PC-9 (cell line): ENCODE measurements around the gene TOMM70. TPM values are rescaled to one million over a fixed set of nuclear protein-coding genes. Genes with fewer than 3 reads are reported as not detected.

Experiments used
- BruUV-seq: library from RNA; stranded (reverse); fragments of 400-500 nt; replicated peaks from 2 replicates; lab custom pipeline; 2021; lab: Mats Ljungman, UMichigan
- CTCF ChIA-PET: fragments of 300-600 bp; sonication (Branson Sonifier 250); formaldehyde crosslinking; loops from one replicate; lab custom pipeline; 2022; ENCODE audit warnings: antibody characterized with exemption; lab: Charles Lee
- POLR2A ChIA-PET: fragments of 300-600 bp; sonication (Branson Sonifier 250); formaldehyde crosslinking; loops from one replicate; lab custom pipeline; 2022; ENCODE audit warnings: antibody characterized with exemption; ENCODE audit not compliant: unreplicated experiment; lab: Charles Lee
- DNase-seq, 2 experiments: peaks; one replicate each; pipeline versions ENCODE4 v3.0.0 to v3.0.0-alpha.2; 2015 to 2022; ENCODE audit warnings: mixed read lengths in 1 of 2
- H2AFZ ChIP-seq: fragments of 200-600 bp; sonication (generic); 2 replicates; pipeline ENCODE4 v1.8.1; 2017; ENCODE audit warnings: antibody characterized with exemption
- H3F3A ChIP-seq: fragments of 200-600 bp; sonication (generic); 2 replicates; pipeline ENCODE4 v1.8.1; 2017; ENCODE audit warnings: antibody characterized with exemption, mild to moderate bottlenecking, low read depth; ENCODE audit not compliant: insufficient read depth
- H3K27ac ChIP-seq: fragments of 200-600 bp; sonication (generic); 2 replicates; pipeline ENCODE4 v1.6.1; 2016; ENCODE audit warnings: mixed run types
- H3K27me3 ChIP-seq: fragments of 200-600 bp; sonication (generic); 2 replicates; pipeline ENCODE4 v1.6.1; 2016; ENCODE audit warnings: low read depth, mixed run types; ENCODE audit not compliant: insufficient read depth
- H3K36me3 ChIP-seq: fragments of 200-600 bp; sonication (generic); 2 replicates; pipeline ENCODE4 v1.6.1; 2016; ENCODE audit warnings: low read depth, mixed run types
- H3K4me1 ChIP-seq: fragments of 200-600 bp; sonication (generic); replicated peaks from 2 replicates; pipeline ENCODE4 v1.6.1; 2016; ENCODE audit warnings: mixed run types; ENCODE audit not compliant: insufficient read depth
- H3K4me2 ChIP-seq: fragments of 200-600 bp; sonication (generic); 2 replicates; pipeline ENCODE4 v1.6.1; 2017; ENCODE audit warnings: mixed run types
- H3K4me3 ChIP-seq: fragments of 200-600 bp; sonication (generic); 2 replicates; pipeline ENCODE4 v1.6.1; 2016; ENCODE audit warnings: mixed run types
- H3K79me2 ChIP-seq: fragments of 200-600 bp; sonication (generic); 2 replicates; pipeline ENCODE4 v1.6.1; 2017; ENCODE audit warnings: low read depth, mixed run types
- H3K9me2 ChIP-seq: fragments of 200-600 bp; sonication (generic); 2 replicates; pipeline ENCODE4 v1.8.1; 2017; ENCODE audit warnings: mild to moderate bottlenecking; ENCODE audit not compliant: insufficient read depth
- H3K9me3 ChIP-seq: fragments of 200-600 bp; sonication (generic); 2 replicates; pipeline ENCODE4 v1.8.1; 2016; ENCODE audit warnings: low read depth; ENCODE audit not compliant: insufficient read depth
- H4K20me1 ChIP-seq: fragments of 200-600 bp; sonication (generic); 2 replicates; pipeline ENCODE4 v1.8.1; 2017; ENCODE audit not compliant: insufficient read depth
- CTCF ChIP-seq: fragments of 200-600 bp; sonication (generic); conservative IDR thresholded peaks from 2 replicates; pipeline ENCODE4 v1.6.1; 2017; ENCODE audit warnings: mixed run types, antibody characterized with exemption, mild to moderate bottlenecking, moderate library complexity
- EZH2 ChIP-seq: fragments of 200-600 bp; sonication (generic); IDR thresholded peaks from 2 replicates; pipeline ENCODE4 v1.8.0; 2017; ENCODE audit warnings: antibody characterized with exemption, low read depth
- intact Hi-C: fragments of 100-400 bp; cut with micrococcal nuclease; formaldehyde crosslinking; loops from one replicate; pipeline ENCODE4 v1.10.0; 2022; ENCODE audit not compliant: unreplicated experiment
- total RNA-seq: library from RNA; stranded (reverse); gene quantifications from 2 replicates; pipeline ENCODE4 v1.2.3, GENCODE V29; 2021

The TOMM70 gene
- total RNA-seq, 1 experiment from 2014 or later = 65.2 TPM

GRCh38 chr3:100374521-100374920 lies 26.4 kb downstream of the TOMM70 start:
- intact Hi-C loops = loop anchor here (10.0 kb wide), 1 partner anchor 360 kb away; no protein-coding TSS in a partner anchor
- Histone ChIP-seq H4K20me1 (peaks cover 17% of the 10 kb centered on the region; the same call in 1 of the 2 replicates), H2AFZ (no peak overlapping the region), H3K9me2 (no peaks in the 10 kb centered on the region), H3K27me3 (no peaks in the 10 kb centered on the region), H3F3A (peaks cover 1% of the 10 kb centered on the region; the same call in 1 of the 2 replicates), H3K36me3 (peaks cover 73% of the 10 kb centered on the region), H3K9me3 (no peaks in the 10 kb centered on the region), H3K4me2 (no peak overlapping the region), H3K4me3 (no peak overlapping the region), H3K27ac (no peak overlapping the region), H3K79me2 (no peaks in the 10 kb centered on the region), H3K4me1 (no peaks in the 10 kb centered on the region)
- DNase-seq = no peak
- BruUV-seq = no TSS peak
- CTCF ChIA-PET = interaction anchor here (0.7 kb wide), 1 partner anchor 19 kb away, joined by 3 read pairs; no protein-coding TSS in a partner anchor
- no peak for TF ChIP-seq EZH2
- POLR2A ChIA-PET = interaction anchor here (0.7 kb wide), 1 partner anchor 27 kb away, joined by 6 read pairs; the partner anchor contains the start of gene LNP1

GRCh38 chr3:100370756-100371155 lies 30.1 kb downstream of the TOMM70 start:
- H4K20me1 ChIP-seq = peaks cover 10% of the 10 kb centered on the region; the same call in 1 of the 2 replicates
- no peaks in the 10 kb centered on the region for H3K79me2 ChIP-seq
- H3K9me3 ChIP-seq = no peaks in the 10 kb centered on the region
- H3K4me2 ChIP-seq = no peak overlapping the region
- TF ChIP-seq CTCF (no peak), EZH2 (no peak)
- H3K9me2 ChIP-seq = no peaks in the 10 kb centered on the region
- no TSS peak for BruUV-seq
- no peak overlapping the region for H2AFZ ChIP-seq
- no peak overlapping the region for H3K4me3 ChIP-seq
- intact Hi-C loops = loop anchor here (10.0 kb wide), 1 partner anchor 364 kb away; no protein-coding TSS in a partner anchor
- DNase-seq = no peak
- ChIA-PET CTCF (no interaction called here), POLR2A (no interaction called here)
- no peaks in the 10 kb centered on the region for H3K4me1 ChIP-seq
- peaks cover 5% of the 10 kb centered on the region; the same call in 1 of the 2 replicates for H3F3A ChIP-seq
- H3K27me3 ChIP-seq = no peaks in the 10 kb centered on the region
- no peak overlapping the region for H3K27ac ChIP-seq
- H3K36me3 ChIP-seq = peaks cover 74% of the 10 kb centered on the region

GRCh38 chr3:100368441-100368840 lies 32.4 kb downstream of the TOMM70 start:
- intact Hi-C loops = no loop called here
- Histone ChIP-seq H3K4me3 (no peak overlapping the region), H3K9me3 (no peaks in the 10 kb centered on the region), H4K20me1 (peaks cover 5% of the 10 kb centered on the region; the same call in 1 of the 2 replicates), H3K9me2 (no peaks in the 10 kb centered on the region), H3K27me3 (no peaks in the 10 kb centered on the region), H3K4me1 (no peaks in the 10 kb centered on the region), H3K4me2 (no peak overlapping the region), H3K27ac (no peak overlapping the region), H3K36me3 (peaks cover 78% of the 10 kb centered on the region), H3F3A (peaks cover 14% of the 10 kb centered on the region; the same call in 1 of the 2 replicates), H2AFZ (no peak overlapping the region), H3K79me2 (no peaks in the 10 kb centered on the region)
- no peak for TF ChIP-seq CTCF
- no peak for TF ChIP-seq EZH2
- POLR2A ChIA-PET = no interaction called here
- BruUV-seq = no TSS peak
- no peak for DNase-seq
- CTCF ChIA-PET = no interaction called here
